Ishikawa (cell line): ENCODE data around the gene FGGY.

ENCODE experiments used
- CEBPB ChIP-seq: IDR thresholded peaks from 2 replicates; pipeline ENCODE4 v1.6.1; 2012
- CREB1 ChIP-seq: IDR thresholded peaks from 2 replicates; pipeline ENCODE4 v1.6.1; 2012; ENCODE audit warnings: low read depth
- MAX ChIP-seq: IDR thresholded peaks from 2 replicates; pipeline ENCODE4 v1.6.1; 2012
- RAD21 ChIP-seq: IDR thresholded peaks from 2 replicates; pipeline ENCODE4 v1.6.1; 2012; ENCODE audit warnings: low read depth
- REST ChIP-seq: IDR thresholded peaks from 2 replicates; pipeline ENCODE4 v1.6.1; 2012; ENCODE audit warnings: low read depth, mild to moderate bottlenecking
- TCF12 ChIP-seq: IDR thresholded peaks from 2 replicates; pipeline ENCODE4 v1.6.1; 2012; ENCODE audit warnings: low read depth
- ZBTB7A ChIP-seq: IDR thresholded peaks from 2 replicates; pipeline ENCODE4 v1.6.1; 2012; ENCODE audit warnings: low read depth

- TF ChIP-seq ZBTB7A (no peak), CEBPB (no peak), REST (no peak), TCF12 (no peak), MAX (no peak), RAD21 (no peak), CREB1 (no peak)
These were observed 406.5 kb downstream of the FGGY start for GRCh38 chr1:59703226-59703917.
